Transverse colon (tissue), 4 donors: ENCODE results near the gene AGPAT3. TPM values are rescaled to one million over a fixed set of nuclear protein-coding genes. Genes with fewer than 3 reads are reported as not detected.

ENCODE experiments used
- DNase-seq: peaks from one replicate; pipeline ENCODE4 v3.0.0-alpha.2; 2019
- H3K27ac ChIP-seq, 4 donors: fragments of 200-600 bp; sonication (generic); 2 replicates each; pipeline ENCODE4 v1.5.1; 2016 to 2018; ENCODE audit warnings: inconsistent platforms in 4 of 4
- H3K27me3 ChIP-seq: fragments of 200-600 bp; sonication (generic); 2 replicates; pipeline ENCODE4 v1.5.1; 2017; ENCODE audit warnings: inconsistent platforms
- H3K36me3 ChIP-seq, 4 donors: fragments of 200-600 bp; sonication (generic); 2 replicates each; pipeline ENCODE4 v1.5.1; 2017 to 2019; ENCODE audit warnings: inconsistent platforms in 4 of 4
- H3K4me1 ChIP-seq, 4 donors: fragments of 200-600 bp; sonication (generic); 2 replicates each; pipeline ENCODE4 v1.5.1; 2017 to 2020; ENCODE audit warnings: inconsistent platforms in 4 of 4
- H3K4me3 ChIP-seq, 4 donors: fragments of 200-600 bp; sonication (generic); 1 replicate in 1 of 4; 2 replicates in 3 of 4; pipeline versions ENCODE4 v1.5.1 to v1.6.1; 2017 to 2019; ENCODE audit warnings: inconsistent platforms in 4 of 4
- H3K9me3 ChIP-seq, 2 donors: fragments of 200-600 bp; sonication (generic); 2 replicates each; pipeline ENCODE4 v1.5.1; 2017 to 2019; ENCODE audit warnings: inconsistent platforms in 2 of 2
- CTCF ChIP-seq, 5 experiments: fragments of 200-600 bp in 3 of 5; fragments of 450-650 bp in 2 of 5; sonication (generic) in 3 of 5; IDR thresholded peaks; 1 replicate in 2 of 5; 2 replicates in 3 of 5; pipeline ENCODE4 v1.5.1; 2016 to 2017; ENCODE audit warnings: antibody characterized with exemption in 5 of 5, inconsistent platforms in 3 of 5, mild to moderate bottlenecking in 2 of 5, moderate library complexity in 1 of 5
- EP300 ChIP-seq: sonication (generic); formaldehyde crosslinking; IDR thresholded peaks from one replicate; pipeline ENCODE4 v1.6.1; 2017; ENCODE audit warnings: antibody characterized with exemption, low read depth
- POLR2A ChIP-seq: fragments of 450-650 bp; IDR thresholded peaks from one replicate; pipeline ENCODE4 v1.6.1; 2016; ENCODE audit warnings: antibody characterized with exemption, mild to moderate bottlenecking, moderate library complexity
- POLR2AphosphoS5 ChIP-seq, 3 donors: sonication (generic); formaldehyde crosslinking; IDR thresholded peaks; one replicate each; pipeline ENCODE4 v1.6.1; 2016; ENCODE audit warnings: antibody characterized with exemption in 3 of 3
- WGBS, 2 donors: methylation state at CpG; one replicate each; pipeline ENCODE4 v1.1.5; 2018; ENCODE audit warnings: low coverage in 1 of 2; 5-methylcytosine and 5-hydroxymethylcytosine counted together
- in situ Hi-C, 4 donors: fragments of 200-750 bp; cut with MboI; loops; one replicate each; pipeline versions ENCODE4 v1.15.0 to v1.15.1; 2017; ENCODE audit warnings: low sequenced_read_pairs in 3 of 4, low pct_ligation_motif_present in 1 of 4, low pct_unique_long_range_greater_than_20kb in 1 of 4
- intact Hi-C: fragments of 100-400 bp; cut with DNase I; formaldehyde crosslinking; loops from one replicate; pipeline ENCODE4 v1.15.1; 2023; ENCODE audit warnings: low total_unique reads
- total RNA-seq, 4 donors: library from RNA; depleted of rRNA; stranded (reverse); fragments of >200 nt; gene quantifications; one replicate each; pipeline ENCODE4 v1.1.0, GENCODE V29; 2016

AGPAT3 gene
- total RNA-seq, 4 donors from 2014 or later, result 59.9 to 116 (median 85.3) TPM

GRCh38 chr21:43824333-43825241, 40.4 kb upstream of the AGPAT3 start:
- Histone ChIP-seq H3K27ac (no peak overlapping the region), H3K9me3 (no peaks in the 10 kb centered on the region), H3K27me3 (peaks cover 29% of the 10 kb centered on the region), H3K4me3 (no peak overlapping the region), H3K4me1 (peaks cover 0 to 5% (median 0%) of the 10 kb centered on the region in 4 donors), H3K36me3 (no peaks in the 10 kb centered on the region)
- WGBS, 2 donors, result 84% methylated on average over 17 of the region's 17 CpGs; no CpG with 5 or more reads in 1 of the 2 donors
- in situ Hi-C loops, result loop anchor here in 3 of 4 donors (25.0 kb wide), 2 partner anchors 113 to 163 kb away; no protein-coding TSS in a partner anchor
- intact Hi-C loops, result no loop called here
- DNase-seq, result no peak
- no peak for TF ChIP-seq POLR2A
- TF ChIP-seq CTCF (IDR thresholded peaks at IDR 0.05), result no peak
- no peak for TF ChIP-seq POLR2AphosphoS5 (IDR thresholded peaks at IDR 0.05)
- TF ChIP-seq EP300, result no peak

- H3K4me3 ChIP-seq, result no peak overlapping the region
- H3K36me3 ChIP-seq, result no peaks in the 10 kb centered on the region
- 50 to 74% methylated on average over 2 to 24 of the region's 24 CpGs for WGBS, 2 donors
- TF ChIP-seq CTCF (IDR thresholded peaks at IDR 0.05) (no peak), EP300 (no peak), POLR2AphosphoS5 (IDR thresholded peaks at IDR 0.05) (no peak), POLR2A (no peak)
- no peak overlapping the region for H3K27ac ChIP-seq
- H3K9me3 ChIP-seq, result no peaks in the 10 kb centered on the region
- in situ Hi-C loops, result loop anchor here in 1 of 4 donors (25.0 kb wide), 1 partner anchor 112 kb away; no protein-coding TSS in a partner anchor
- peaks cover 0 to 5% (median 0%) of the 10 kb centered on the region in 4 donors for H3K4me1 ChIP-seq
- H3K27me3 ChIP-seq, result peaks cover 34% of the 10 kb centered on the region
- intact Hi-C loops, result no loop called here
- DNase-seq, result no peak
Observed at GRCh38 chr21:43825242-43825935, 39.6 kb upstream of the AGPAT3 start.

GRCh38 chr21:43825936-43826622, 38.9 kb upstream of the AGPAT3 start:
- DNase-seq, result no peak
- H3K4me3 ChIP-seq, result no peak overlapping the region
- peaks cover 41% of the 10 kb centered on the region for H3K27me3 ChIP-seq
- TF ChIP-seq POLR2AphosphoS5 (IDR thresholded peaks at IDR 0.05) (no peak), CTCF (IDR thresholded peaks at IDR 0.05) (peak in 1 of 5 experiments; percentile 14)
- H3K4me1 ChIP-seq, result peaks cover 0 to 5% (median 0%) of the 10 kb centered on the region in 4 donors
- 68% methylated on average over 25 of the region's 31 CpGs; no CpG with 5 or more reads in 1 of the 2 donors for WGBS, 2 donors
- intact Hi-C loops (no loop called here), in situ Hi-C loops (loop anchor here in 1 of 4 donors (25.0 kb wide), 1 partner anchor 111 kb away; no protein-coding TSS in a partner anchor)
- H3K9me3 ChIP-seq, result no peaks in the 10 kb centered on the region
- H3K36me3 ChIP-seq, result no peaks in the 10 kb centered on the region
- no peak overlapping the region for H3K27ac ChIP-seq
